ENCODE data around the gene APOBEC3B.
"Not testable (repeated sequence)": the region's sequence is repeated elsewhere in the genome, so short reads cannot be mapped to it uniquely, and the experiment has no call there.

APOBEC3B gene

GRCh38 chr22:38957808-38958650, 24.1 kb upstream of the APOBEC3B start:
- DNase-seq (ENCODE audit: low read depth, low spot score): no peak
- Histone ChIP-seq H3K27ac (ENCODE audit: low read length) (no peak overlapping the region), H3K4me1 (ENCODE audit: control insufficient read depth, insufficient read depth, low read length) (no peaks in the 10 kb centered on the region), H3K9me3 (ENCODE audit: control insufficient read depth, insufficient read depth, low read length) (no peaks in the 10 kb centered on the region), H3K36me3 (ENCODE audit: control insufficient read depth, insufficient read depth, low read length) (no peaks in the 10 kb centered on the region), H3K4me3 (ENCODE audit: low read length) (no peak overlapping the region), H3K27me3 (ENCODE audit: control insufficient read depth, insufficient read depth, low read length) (no peaks in the 10 kb centered on the region)
- no CpG with 5 or more reads among the region's 6 CpGs for WGBS (ENCODE audit: insufficient coverage, insufficient read length)

- H3K9me3 ChIP-seq (ENCODE audit: control insufficient read depth, insufficient read depth, low read length); H3K27ac ChIP-seq (ENCODE audit: low read length); DNase-seq (ENCODE audit: low read depth, low spot score); H3K4me1 ChIP-seq (ENCODE audit: control insufficient read depth, insufficient read depth, low read length); H3K36me3 ChIP-seq (ENCODE audit: control insufficient read depth, insufficient read depth, low read length); H3K27me3 ChIP-seq (ENCODE audit: control insufficient read depth, insufficient read depth, low read length); H3K4me3 ChIP-seq (ENCODE audit: low read length): not testable (repeated sequence)
These were observed 23.6 kb upstream of the APOBEC3B start for GRCh38 chr22:38958651-38958943.

- no peak for DNase-seq (ENCODE audit: low read depth, low spot score)
- Histone ChIP-seq H3K4me3 (ENCODE audit: low read length) (no peak overlapping the region), H3K27me3 (ENCODE audit: control insufficient read depth, insufficient read depth, low read length) (no peaks in the 10 kb centered on the region), H3K4me1 (ENCODE audit: control insufficient read depth, insufficient read depth, low read length) (no peaks in the 10 kb centered on the region), H3K9me3 (ENCODE audit: control insufficient read depth, insufficient read depth, low read length) (no peaks in the 10 kb centered on the region), H3K36me3 (ENCODE audit: control insufficient read depth, insufficient read depth, low read length) (no peaks in the 10 kb centered on the region), H3K27ac (ENCODE audit: low read length) (no peak overlapping the region)
- no CpG with 5 or more reads among the region's 8 CpGs for WGBS (ENCODE audit: insufficient coverage, insufficient read length)
These were observed 22.6 kb upstream of the APOBEC3B start for GRCh38 chr22:38959590-38959989.

GRCh38 chr22:38960673-38961072, 21.5 kb upstream of the APOBEC3B start:
- H3K27ac ChIP-seq (ENCODE audit: low read length); H3K27me3 ChIP-seq (ENCODE audit: control insufficient read depth, insufficient read depth, low read length); DNase-seq (ENCODE audit: low read depth, low spot score); H3K4me1 ChIP-seq (ENCODE audit: control insufficient read depth, insufficient read depth, low read length); H3K4me3 ChIP-seq (ENCODE audit: low read length); H3K9me3 ChIP-seq (ENCODE audit: control insufficient read depth, insufficient read depth, low read length); H3K36me3 ChIP-seq (ENCODE audit: control insufficient read depth, insufficient read depth, low read length): not testable (repeated sequence)
- no CpG with 5 or more reads among the region's 4 CpGs for WGBS (ENCODE audit: insufficient coverage, insufficient read length)

- H3K27ac ChIP-seq (ENCODE audit: low read length); H3K9me3 ChIP-seq (ENCODE audit: control insufficient read depth, insufficient read depth, low read length); H3K4me3 ChIP-seq (ENCODE audit: low read length); H3K27me3 ChIP-seq (ENCODE audit: control insufficient read depth, insufficient read depth, low read length); DNase-seq (ENCODE audit: low read depth, low spot score); H3K36me3 ChIP-seq (ENCODE audit: control insufficient read depth, insufficient read depth, low read length); H3K4me1 ChIP-seq (ENCODE audit: control insufficient read depth, insufficient read depth, low read length): not testable (repeated sequence)
- WGBS (ENCODE audit: insufficient coverage, insufficient read length): no CpG with 5 or more reads among the region's 11 CpGs
These were observed 18.8 kb upstream of the APOBEC3B start for GRCh38 chr22:38963291-38963738.

GRCh38 chr22:38963872-38964271, 18.3 kb upstream of the APOBEC3B start:
- no CpG with 5 or more reads among the region's 9 CpGs for WGBS (ENCODE audit: insufficient coverage, insufficient read length)
- Histone ChIP-seq H3K27ac (ENCODE audit: low read length) (no peak overlapping the region), H3K27me3 (ENCODE audit: control insufficient read depth, insufficient read depth, low read length) (no peaks in the 10 kb centered on the region), H3K9me3 (ENCODE audit: control insufficient read depth, insufficient read depth, low read length) (no peaks in the 10 kb centered on the region), H3K4me3 (ENCODE audit: low read length) (no peak overlapping the region), H3K36me3 (ENCODE audit: control insufficient read depth, insufficient read depth, low read length) (no peaks in the 10 kb centered on the region), H3K4me1 (ENCODE audit: control insufficient read depth, insufficient read depth, low read length) (no peaks in the 10 kb centered on the region)
- DNase-seq (ENCODE audit: low read depth, low spot score): no peak

- Histone ChIP-seq H3K9me3 (ENCODE audit: control insufficient read depth, insufficient read depth, low read length) (no peaks in the 10 kb centered on the region), H3K36me3 (ENCODE audit: control insufficient read depth, insufficient read depth, low read length) (no peaks in the 10 kb centered on the region), H3K4me3 (ENCODE audit: low read length) (no peak overlapping the region), H3K27me3 (ENCODE audit: control insufficient read depth, insufficient read depth, low read length) (no peaks in the 10 kb centered on the region), H3K27ac (ENCODE audit: low read length) (no peak overlapping the region), H3K4me1 (ENCODE audit: control insufficient read depth, insufficient read depth, low read length) (no peaks in the 10 kb centered on the region)
- DNase-seq (ENCODE audit: low read depth, low spot score): no peak
- WGBS (ENCODE audit: insufficient coverage, insufficient read length): no CpG with 5 or more reads among the region's 7 CpGs
These were observed 17.8 kb upstream of the APOBEC3B start for GRCh38 chr22:38964306-38964705.

- H3K4me1 ChIP-seq (ENCODE audit: control insufficient read depth, insufficient read depth, low read length): no peaks in the 10 kb centered on the region
- H3K9me3 ChIP-seq (ENCODE audit: control insufficient read depth, insufficient read depth, low read length): no peaks in the 10 kb centered on the region
- no CpG with 5 or more reads among the region's 4 CpGs for WGBS (ENCODE audit: insufficient coverage, insufficient read length)
- no peak for DNase-seq (ENCODE audit: low read depth, low spot score)
- H3K27me3 ChIP-seq (ENCODE audit: control insufficient read depth, insufficient read depth, low read length): no peaks in the 10 kb centered on the region
- H3K27ac ChIP-seq (ENCODE audit: low read length): no peak overlapping the region
- no peaks in the 10 kb centered on the region for H3K36me3 ChIP-seq (ENCODE audit: control insufficient read depth, insufficient read depth, low read length)
- no peak overlapping the region for H3K4me3 ChIP-seq (ENCODE audit: low read length)
These were observed 17.2 kb upstream of the APOBEC3B start for GRCh38 chr22:38964989-38965388.

- Histone ChIP-seq H3K36me3 (ENCODE audit: control insufficient read depth, insufficient read depth, low read length) (no peaks in the 10 kb centered on the region), H3K27me3 (ENCODE audit: control insufficient read depth, insufficient read depth, low read length) (no peaks in the 10 kb centered on the region), H3K9me3 (ENCODE audit: control insufficient read depth, insufficient read depth, low read length) (no peaks in the 10 kb centered on the region), H3K4me3 (ENCODE audit: low read length) (no peak overlapping the region), H3K27ac (ENCODE audit: low read length) (no peak overlapping the region), H3K4me1 (ENCODE audit: control insufficient read depth, insufficient read depth, low read length) (no peaks in the 10 kb centered on the region)
- DNase-seq (ENCODE audit: low read depth, low spot score): no peak
- WGBS (ENCODE audit: insufficient coverage, insufficient read length): no CpG with 5 or more reads among the region's 14 CpGs
These were observed 16.4 kb upstream of the APOBEC3B start for GRCh38 chr22:38965614-38966379.

GRCh38 chr22:38966380-38966702, 15.8 kb upstream of the APOBEC3B start:
- Histone ChIP-seq H3K9me3 (ENCODE audit: control insufficient read depth, insufficient read depth, low read length) (no peaks in the 10 kb centered on the region), H3K4me1 (ENCODE audit: control insufficient read depth, insufficient read depth, low read length) (no peaks in the 10 kb centered on the region), H3K4me3 (ENCODE audit: low read length) (no peak overlapping the region), H3K27ac (ENCODE audit: low read length) (no peak overlapping the region), H3K36me3 (ENCODE audit: control insufficient read depth, insufficient read depth, low read length) (no peaks in the 10 kb centered on the region), H3K27me3 (ENCODE audit: control insufficient read depth, insufficient read depth, low read length) (no peaks in the 10 kb centered on the region)
- DNase-seq (ENCODE audit: low read depth, low spot score): no peak
- no CpG with 5 or more reads among the region's 5 CpGs for WGBS (ENCODE audit: insufficient coverage, insufficient read length)

- Histone ChIP-seq H3K4me3 (ENCODE audit: low read length) (no peak overlapping the region), H3K27me3 (ENCODE audit: control insufficient read depth, insufficient read depth, low read length) (no peaks in the 10 kb centered on the region), H3K36me3 (ENCODE audit: control insufficient read depth, insufficient read depth, low read length) (no peaks in the 10 kb centered on the region), H3K27ac (ENCODE audit: low read length) (no peak overlapping the region), H3K9me3 (ENCODE audit: control insufficient read depth, insufficient read depth, low read length) (no peaks in the 10 kb centered on the region), H3K4me1 (ENCODE audit: control insufficient read depth, insufficient read depth, low read length) (no peaks in the 10 kb centered on the region)
- no CpG with 5 or more reads among the region's 7 CpGs for WGBS (ENCODE audit: insufficient coverage, insufficient read length)
- DNase-seq (ENCODE audit: low read depth, low spot score): no peak
These were observed 15.2 kb upstream of the APOBEC3B start for GRCh38 chr22:38966942-38967341.
